Parietal lobe (tissue), 2 donors: ENCODE measurements around the gene PLA2G1B. TPM values are rescaled to one million over a fixed set of nuclear protein-coding genes. Genes with fewer than 3 reads are reported as not detected.

ENCODE experiments used
- small RNA-seq: library from RNA; depleted of rRNA; stranded (forward); fragments of <200 nt; gene quantifications from one replicate; pipeline ENCODE3, GENCODE V24; 2014; ENCODE audit warnings: low replicate concordance
- total RNA-seq: library from RNA; depleted of rRNA; stranded (reverse); fragments of >200 nt; gene quantifications from one replicate; pipeline ENCODE4 v1.2.3, GENCODE V29; 2014

Gene PLA2G1B
- not detected for total RNA-seq

DNA sequence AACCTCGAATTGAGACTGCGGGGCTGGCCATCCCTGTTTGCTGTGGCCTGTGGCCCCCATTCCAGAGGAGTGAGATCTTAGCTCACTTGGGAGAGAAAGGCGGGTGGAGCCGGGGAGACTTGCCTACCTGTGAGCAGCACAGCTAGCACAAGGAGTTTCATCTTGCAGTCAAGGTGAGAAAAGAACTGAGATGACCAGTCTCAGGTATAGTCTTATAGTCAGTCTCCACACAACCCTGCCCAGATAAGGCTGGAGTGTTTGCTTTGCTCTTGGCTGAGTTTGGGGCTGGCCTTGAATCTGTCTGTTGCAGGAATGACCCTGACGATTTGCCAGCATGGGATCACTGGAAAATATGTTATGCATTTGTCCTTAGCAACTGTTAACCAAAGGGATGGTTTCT lies at the start of gene PLA2G1B:
TSS of gene PLA2G1B (minus strand) at position 187 of the 400 bp plus-strand sequence. CDS start at position 161, 26 bp downstream.

DNA sequence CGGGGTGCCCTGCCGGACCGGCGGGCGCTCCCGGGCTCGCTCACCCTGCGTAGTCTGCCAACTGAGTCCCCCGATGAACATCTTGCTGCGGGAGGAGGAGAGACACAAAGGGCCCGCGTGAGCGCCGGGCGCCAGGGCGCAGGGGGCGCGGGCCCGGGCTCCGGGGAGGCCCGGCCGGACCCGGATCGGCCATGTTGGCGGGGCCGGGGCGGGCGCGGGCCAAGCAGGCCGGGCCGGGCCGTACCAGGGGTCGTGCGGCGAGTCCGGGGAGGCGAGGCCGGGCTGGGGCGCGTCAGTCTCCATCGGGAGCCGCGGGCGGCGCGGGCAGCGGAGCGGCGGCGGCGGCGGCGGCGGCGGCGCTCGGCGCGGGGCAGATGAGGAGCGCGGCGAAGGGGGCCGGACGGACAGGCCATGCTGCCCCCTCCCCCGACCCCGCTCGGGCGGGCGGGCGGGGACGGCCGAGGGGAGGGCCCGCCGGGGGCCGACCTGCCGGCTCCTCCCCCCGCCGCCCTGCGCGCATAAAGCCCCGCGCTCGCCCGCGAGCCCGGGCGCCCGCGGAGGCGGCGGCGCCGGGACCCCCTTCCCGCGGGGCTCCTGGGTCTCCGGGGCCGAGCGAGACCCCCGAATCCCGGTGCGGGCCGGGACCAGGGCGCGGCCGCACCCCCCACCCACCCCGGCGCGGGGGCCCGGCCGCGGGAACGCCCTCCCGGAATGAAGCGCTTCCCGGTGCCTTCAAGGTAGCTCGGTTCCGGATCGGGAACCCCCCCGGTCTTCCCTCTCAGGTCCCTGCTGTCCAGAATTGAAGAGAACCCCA lies 41.4 kb upstream of the PLA2G1B start, which contains the start of gene MSI1:
TSS of gene MSI1 (minus strand) at position 376 of the 814 bp plus-strand sequence. CDS start at position 303, 73 bp downstream.

GRCh38 chr12:120301962-120302815 lies 25.4 kb downstream of the PLA2G1B start, which contains the start of gene SIRT4:
Gene SIRT4, plus strand, starts transcription at chr12:120302321. Its CDS starts 1,241 bp downstream, at chr12:120303562.

GRCh38 chr12:120292661-120293531 lies 34.7 kb downstream of the PLA2G1B start, which contains the start of gene RNU4-1:
Gene RNU4-1, minus strand, starts transcription at chr12:120293237.

Small RNAs within 50 kb of the gene (small RNA-seq; reads per million reads assigned to genes)
- gene RNU4-1 (1,026 reads per million, percentile 98 among the genes with 10 or more reads in this experiment), gene RNU4-2 (2,108 reads per million, percentile 99 among the genes with 10 or more reads in this experiment), gene RNU6-1088P (not detected)

Other genes with a start within 250 kb of the PLA2G1B start
- gene RAB35, start 211.0 kb downstream of the PLA2G1B start, total RNA-seq, result 31.0 TPM
- 97.3 TPM for gene GCN1, start 133.1 kb downstream of the PLA2G1B start, total RNA-seq
- gene RPLP0, start 126.7 kb downstream of the PLA2G1B start, total RNA-seq, result 1,587 TPM
- gene PXN, start 62.0 kb downstream of the PLA2G1B start, total RNA-seq, result 5.6 TPM
- gene RNU4-2, start 35.9 kb downstream of the PLA2G1B start, total RNA-seq, result under 0.01 TPM
- gene RNU4-1, start 34.5 kb downstream of the PLA2G1B start, total RNA-seq, result under 0.01 TPM
- 2.2 TPM for gene SIRT4, start 25.5 kb downstream of the PLA2G1B start, total RNA-seq
- 15.0 TPM for gene MSI1, start 41.4 kb upstream of the PLA2G1B start, total RNA-seq
- 329 TPM for gene COX6A1, start 110.3 kb upstream of the PLA2G1B start, total RNA-seq
- 9.7 TPM for gene TRIAP1, start 118.6 kb upstream of the PLA2G1B start, total RNA-seq
- gene GATC, start 118.7 kb upstream of the PLA2G1B start, total RNA-seq, result 30.0 TPM
- 93.9 TPM for gene SRSF9, start 142.0 kb upstream of the PLA2G1B start, total RNA-seq
- gene DYNLL1, start 168.3 kb upstream of the PLA2G1B start, total RNA-seq, result 231 TPM
- gene COQ5, start 201.4 kb upstream of the PLA2G1B start, total RNA-seq, result 16.6 TPM
- gene RNF10, start 206.6 kb upstream of the PLA2G1B start, total RNA-seq, result 162 TPM